ENCODE results near the gene FMOD.

- no peak for TF ChIP-seq ZNF660 (tag by site-specific recombination; IDR thresholded peaks at IDR 0.05)
- no peak for TF ChIP-seq CTCF (tag by site-specific recombination; IDR thresholded peaks at IDR 0.05)
These were observed 45.8 kb upstream of the FMOD start for GRCh38 chr1:203396595-203397194.
